Stomach smooth muscle (tissue), 2 donors: ENCODE data around the gene SDK2.
A peak's percentile ranks its signal among the peaks of the same experiment; 100 is the strongest.

ENCODE experiments used
- H3K27ac ChIP-seq: one replicate; pipeline ENCODE4 v1.7.0; 2013; ENCODE audit warnings: mild to moderate bottlenecking, low read length, inconsistent platforms
- H3K27me3 ChIP-seq, 2 donors: one replicate each; pipeline ENCODE4 v1.7.0; 2013; ENCODE audit warnings: low read length in 2 of 2; ENCODE audit not compliant: insufficient read depth in 2 of 2, control insufficient read depth in 1 of 2
- H3K36me3 ChIP-seq, 2 donors: one replicate each; pipeline ENCODE4 v1.7.0; 2013; ENCODE audit warnings: low read length in 2 of 2; ENCODE audit not compliant: control insufficient read depth in 2 of 2, insufficient read depth in 2 of 2
- H3K4me1 ChIP-seq: one replicate; pipeline ENCODE4 v1.7.0; 2013; ENCODE audit warnings: low read length; ENCODE audit not compliant: control insufficient read depth, insufficient read depth
- H3K4me3 ChIP-seq, 2 donors: one replicate each; pipeline ENCODE4 v1.7.0; 2013; ENCODE audit warnings: low read length in 2 of 2
- H3K9ac ChIP-seq, 2 donors: one replicate each; pipeline ENCODE4 v1.7.0; 2013; ENCODE audit warnings: low read length in 2 of 2, mild to moderate bottlenecking in 1 of 2
- H3K9me3 ChIP-seq, 2 donors: one replicate each; pipeline ENCODE4 v1.7.0; 2013; ENCODE audit warnings: low read length in 2 of 2; ENCODE audit not compliant: control insufficient read depth in 2 of 2
- donor health status: healthy.
- donor health status: Pancreatic carcinoma.

Gene SDK2

DNA sequence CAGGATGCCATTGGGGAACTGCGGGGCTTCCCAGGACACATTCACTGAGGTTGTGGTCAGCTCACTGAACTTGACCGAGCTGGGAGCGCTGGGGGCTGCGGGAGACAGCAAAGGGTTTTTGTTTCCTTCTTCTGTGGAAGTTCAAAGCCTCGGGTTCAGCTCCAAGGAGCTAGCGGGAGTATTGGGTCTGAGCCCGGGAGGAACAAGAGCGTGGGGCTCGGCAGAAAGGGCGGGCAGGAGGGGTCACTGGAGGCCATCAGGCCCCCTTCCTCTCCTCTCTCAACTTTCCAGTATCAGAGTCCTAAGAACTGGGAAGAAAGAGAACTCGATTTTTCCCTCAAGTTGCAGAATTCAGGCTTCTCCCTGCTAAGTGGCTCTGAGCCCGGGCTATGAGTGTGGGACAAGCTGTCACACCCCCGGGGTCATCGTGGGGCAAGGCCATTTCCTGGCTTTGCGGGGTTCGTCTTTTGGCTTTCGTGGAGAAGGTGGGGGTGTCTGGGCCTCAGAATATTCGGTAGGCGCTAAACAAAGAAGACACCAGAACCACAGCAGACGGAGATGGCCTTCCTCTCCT is 278.9 kb downstream of the SDK2 start:
- Histone ChIP-seq H3K9ac (peak overlapping the region in 1 of 2 donors; percentile 5), H3K27ac (no peak overlapping the region), H3K4me3 (no peak overlapping the region)

DNA sequence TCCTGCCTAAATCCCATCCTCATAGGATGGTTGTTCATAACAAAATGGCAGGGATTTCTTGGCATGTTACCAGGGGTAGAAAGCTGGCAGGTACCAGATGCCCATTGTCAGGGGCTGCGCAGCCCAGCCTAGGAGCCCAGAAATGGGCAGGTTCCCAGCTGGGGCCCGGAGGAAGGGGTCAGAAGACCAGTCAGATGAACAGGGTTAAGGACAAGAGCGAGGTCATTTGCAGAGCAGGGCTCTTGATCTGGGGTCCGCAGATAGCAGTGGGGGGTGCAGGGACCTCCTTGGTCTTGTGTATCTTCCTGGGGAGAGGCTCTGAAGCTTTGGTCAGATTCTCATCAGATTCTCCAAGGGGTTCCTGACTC is 280.1 kb downstream of the SDK2 start:
- Histone ChIP-seq H3K4me1 (peaks cover 23% of the 10 kb centered on the region), H3K27ac (no peak overlapping the region), H3K9ac (no peak overlapping the region)

More for the DNA sequence above, 278.9 kb downstream of the SDK2 start:
- H3K4me1 ChIP-seq = peaks cover 16% of the 10 kb centered on the region
- H3K9me3 ChIP-seq = no peaks in the 10 kb centered on the region
- H3K27me3 ChIP-seq = no peaks in the 10 kb centered on the region
- H3K36me3 ChIP-seq = no peaks in the 10 kb centered on the region

GRCh38 chr17:73363442-73364154 is 280.6 kb downstream of the SDK2 start:
- Histone ChIP-seq H3K36me3 (no peaks in the 10 kb centered on the region), H3K9me3 (no peaks in the 10 kb centered on the region), H3K9ac (no peak overlapping the region), H3K27ac (no peak overlapping the region), H3K27me3 (no peaks in the 10 kb centered on the region), H3K4me3 (no peak overlapping the region), H3K4me1 (peaks cover 28% of the 10 kb centered on the region)

More for the DNA sequence above, 280.1 kb downstream of the SDK2 start:
- Histone ChIP-seq H3K9me3 (no peaks in the 10 kb centered on the region), H3K27me3 (no peaks in the 10 kb centered on the region), H3K36me3 (no peaks in the 10 kb centered on the region), H3K4me3 (no peak overlapping the region)

DNA sequence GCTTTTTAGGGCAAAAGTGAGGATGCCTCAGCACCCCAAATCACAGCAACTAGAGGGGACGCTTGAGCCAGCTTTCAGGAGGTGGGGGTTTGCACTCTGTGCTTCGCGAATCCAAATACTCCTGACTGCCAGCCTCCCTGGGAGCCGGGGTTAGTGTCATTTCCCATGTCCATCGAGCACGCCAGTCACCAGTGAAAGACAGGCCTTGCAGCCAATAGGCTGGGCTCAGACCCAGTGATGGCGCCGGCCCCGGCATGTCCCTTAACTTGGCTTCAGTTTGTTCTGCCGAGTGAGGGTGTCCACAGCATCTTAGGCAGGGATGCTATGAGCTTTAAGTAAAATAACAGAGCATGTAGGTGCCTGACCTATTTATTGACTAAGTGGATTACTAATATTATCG is 281.5 kb downstream of the SDK2 start:
- Histone ChIP-seq H3K36me3 (no peaks in the 10 kb centered on the region), H3K4me1 (peaks cover 37% of the 10 kb centered on the region), H3K27ac (no peak overlapping the region), H3K27me3 (no peaks in the 10 kb centered on the region), H3K4me3 (no peak overlapping the region), H3K9me3 (no peaks in the 10 kb centered on the region), H3K9ac (no peak overlapping the region)

DNA sequence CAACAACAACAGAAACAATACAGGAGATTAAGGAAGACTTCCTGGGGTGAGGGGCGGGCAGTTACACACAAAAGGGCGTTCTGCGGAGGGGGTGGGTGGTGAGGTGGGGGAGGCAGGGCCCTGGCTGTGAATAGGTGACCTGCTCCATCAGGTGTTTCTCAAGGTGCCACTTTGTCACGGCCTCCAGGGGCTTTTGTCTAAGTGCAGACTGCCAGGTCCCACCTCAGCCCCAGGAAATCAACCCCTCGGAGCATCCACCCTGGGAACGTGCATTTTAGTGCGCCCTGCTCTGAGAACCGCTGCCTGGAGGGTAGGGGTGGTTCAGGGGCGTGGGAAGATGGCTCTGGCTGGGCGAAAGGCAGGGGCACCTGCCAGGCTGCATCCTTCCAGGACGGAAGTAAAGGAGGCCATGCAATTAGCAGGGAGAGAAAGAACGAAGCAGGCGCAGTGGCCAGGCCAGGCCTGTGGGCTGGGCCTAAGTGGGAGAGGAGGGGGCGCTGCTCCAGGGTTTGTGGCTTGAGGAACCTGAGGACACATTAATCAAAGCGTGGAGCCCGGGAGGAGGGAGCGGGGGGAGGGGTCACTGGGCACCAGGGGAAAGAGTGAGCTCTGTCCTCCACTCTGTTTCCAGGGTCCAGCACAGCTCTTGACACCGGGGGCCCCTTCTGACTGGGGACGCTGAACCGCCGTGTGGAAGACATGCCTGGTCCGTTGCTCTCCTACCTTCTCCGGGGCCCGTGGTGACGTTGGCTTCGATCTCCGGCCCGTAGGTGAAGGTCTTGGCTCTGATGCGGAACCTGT is 283.1 kb downstream of the SDK2 start:
- H3K27me3 ChIP-seq = no peaks in the 10 kb centered on the region
- no peak overlapping the region for H3K4me3 ChIP-seq
- H3K9me3 ChIP-seq = no peaks in the 10 kb centered on the region
- H3K9ac ChIP-seq = no peak overlapping the region
- no peaks in the 10 kb centered on the region for H3K36me3 ChIP-seq
- H3K27ac ChIP-seq = no peak overlapping the region
- H3K4me1 ChIP-seq = peaks cover 45% of the 10 kb centered on the region

DNA sequence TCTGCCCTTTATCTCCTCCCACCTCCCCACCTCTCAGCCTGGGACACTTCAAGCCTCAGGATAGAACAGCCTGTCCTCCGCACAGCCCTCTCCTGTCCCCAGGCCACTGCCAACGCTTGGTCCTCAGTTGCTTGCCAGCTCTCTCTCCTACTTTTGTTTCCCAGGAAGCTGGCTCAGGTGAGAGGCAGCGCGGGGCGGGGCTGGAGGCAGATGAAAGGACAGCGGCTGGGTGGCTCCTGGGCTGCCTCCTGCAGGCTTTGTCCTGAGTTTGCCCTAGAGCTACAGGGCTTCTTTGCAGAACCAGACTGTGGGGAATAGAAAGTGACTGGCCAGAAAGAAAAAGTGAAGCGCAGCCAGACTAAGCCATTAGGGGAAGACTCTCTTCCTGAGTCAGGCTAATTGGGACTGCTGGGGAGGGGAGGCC is 284.2 kb downstream of the SDK2 start:
- no peak overlapping the region for H3K9ac ChIP-seq
- peak overlapping the region; percentile 37 for H3K27ac ChIP-seq
- no peaks in the 10 kb centered on the region for H3K27me3 ChIP-seq
- no peak overlapping the region for H3K4me3 ChIP-seq
- peaks cover 52% of the 10 kb centered on the region for H3K4me1 ChIP-seq
- H3K36me3 ChIP-seq = no peaks in the 10 kb centered on the region
- H3K9me3 ChIP-seq = no peaks in the 10 kb centered on the region

DNA sequence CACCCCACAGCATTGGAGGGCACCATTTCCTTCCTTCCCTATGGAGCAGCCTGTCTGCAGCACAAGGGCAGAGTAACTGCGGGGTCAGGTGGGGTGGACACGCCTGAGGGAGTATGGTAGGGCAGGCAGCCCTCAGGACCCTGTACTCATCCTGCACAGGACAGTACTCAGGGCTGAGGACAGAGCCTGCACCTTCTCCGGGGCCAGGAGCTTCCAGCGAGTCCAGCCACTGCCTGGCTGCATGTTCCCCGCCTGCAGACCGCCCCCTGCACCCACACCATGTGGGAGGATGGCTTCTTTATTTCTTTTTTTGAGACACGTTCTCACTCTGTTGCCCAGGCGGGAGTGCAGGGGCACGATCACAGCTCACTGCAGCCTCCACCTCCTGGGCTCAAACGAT is 284.9 kb downstream of the SDK2 start:
- Histone ChIP-seq H3K36me3 (no peaks in the 10 kb centered on the region), H3K9ac (no peak overlapping the region), H3K27ac (peak overlapping the region; percentile 37), H3K27me3 (no peaks in the 10 kb centered on the region), H3K9me3 (no peaks in the 10 kb centered on the region), H3K4me1 (peaks cover 52% of the 10 kb centered on the region), H3K4me3 (no peak overlapping the region)

DNA sequence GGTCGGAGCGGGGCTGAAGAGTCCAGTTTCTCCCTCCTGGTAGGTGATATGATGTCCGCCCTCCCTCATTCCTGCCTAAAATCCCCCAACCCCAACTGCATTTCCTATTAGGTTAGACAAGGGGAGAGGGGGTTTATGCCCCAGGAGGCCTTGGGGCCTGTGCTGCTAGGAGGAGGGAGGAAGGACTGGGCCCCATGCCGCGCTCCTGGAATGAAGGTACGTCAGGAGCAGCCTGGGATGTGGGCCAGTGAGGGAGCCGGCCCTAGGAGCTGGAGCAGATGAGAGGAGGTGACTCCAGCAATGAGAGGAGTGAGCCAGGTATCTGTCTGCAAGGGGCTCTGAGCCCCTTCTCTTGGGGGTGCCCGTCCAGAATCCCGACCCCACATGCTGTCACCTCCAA is 285.6 kb downstream of the SDK2 start:
- Histone ChIP-seq H3K9me3 (no peaks in the 10 kb centered on the region), H3K9ac (no peak overlapping the region), H3K27ac (peak overlapping the region; percentile 92), H3K36me3 (no peaks in the 10 kb centered on the region), H3K4me3 (no peak overlapping the region), H3K27me3 (no peaks in the 10 kb centered on the region), H3K4me1 (peaks cover 52% of the 10 kb centered on the region)

DNA sequence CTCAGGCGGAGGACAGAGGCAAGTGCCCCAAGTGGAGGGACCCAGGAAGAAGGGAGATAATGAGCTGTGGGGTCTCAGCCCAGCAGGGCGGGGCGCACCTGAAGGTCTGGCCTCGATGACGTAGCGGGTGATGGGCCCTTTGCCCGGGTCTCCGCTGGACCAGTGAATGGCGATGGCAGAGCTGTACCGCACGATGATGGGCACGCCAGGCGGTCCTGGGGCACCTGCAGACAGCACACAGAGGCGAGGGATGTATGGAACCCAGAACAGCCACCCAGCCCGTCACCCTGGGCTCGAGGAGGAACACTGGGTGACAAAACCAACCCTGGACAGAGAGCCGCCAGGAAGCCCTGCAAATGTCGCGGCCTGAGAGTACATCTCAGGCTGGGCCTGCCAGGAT is 286.3 kb downstream of the SDK2 start:
- H3K27ac ChIP-seq = peak overlapping the region; percentile 92
- H3K4me3 ChIP-seq = no peak overlapping the region
- no peaks in the 10 kb centered on the region for H3K9me3 ChIP-seq

GRCh38 chr17:73357318-73357717 is 286.9 kb downstream of the SDK2 start:
- Histone ChIP-seq H3K27ac (peak overlapping the region; percentile 92), H3K9ac (peak overlapping the region in 1 of 2 donors; percentile 44), H3K36me3 (no peaks in the 10 kb centered on the region), H3K27me3 (no peaks in the 10 kb centered on the region), H3K4me3 (no peak overlapping the region), H3K4me1 (peaks cover 52% of the 10 kb centered on the region), H3K9me3 (no peaks in the 10 kb centered on the region)

More for the DNA sequence above, 286.3 kb downstream of the SDK2 start:
- peaks cover 52% of the 10 kb centered on the region for H3K4me1 ChIP-seq
- H3K27me3 ChIP-seq = no peaks in the 10 kb centered on the region
- H3K9ac ChIP-seq = peak overlapping the region in 1 of 2 donors; percentile 44
- no peaks in the 10 kb centered on the region for H3K36me3 ChIP-seq
